GM08714 (cell line): ENCODE measurements around the gene PDIA6.
"Not testable (repeated sequence)": the region's sequence is repeated elsewhere in the genome, so short reads cannot be mapped to it uniquely, and the experiment has no call there.

ENCODE experiments used
- H3K4me3 ChIP-seq: fragments of 200-500 bp; sonication (Bioruptor generic); 2 replicates; pipeline ENCODE4 v1.5.1; 2014; ENCODE audit warnings: mild to moderate bottlenecking, low read length, inconsistent platforms
- ZNF274 ChIP-seq: IDR thresholded peaks from 2 replicates; pipeline ENCODE4 v1.6.1; 2012; ENCODE audit warnings: mild to moderate bottlenecking, low read depth, low read length

Gene PDIA6

GRCh38 chr2:10826026-10826425 lies 13.4 kb upstream of the PDIA6 start:
- no peak overlapping the region for H3K4me3 ChIP-seq
- no peak for TF ChIP-seq ZNF274

- no peak for TF ChIP-seq ZNF274
- H3K4me3 ChIP-seq, result no peak overlapping the region
Measured at GRCh38 chr2:10824191-10824590, 11.6 kb upstream of the PDIA6 start.

GRCh38 chr2:10820978-10821695 lies 8.6 kb upstream of the PDIA6 start:
- H3K4me3 ChIP-seq, result no peak overlapping the region
- TF ChIP-seq ZNF274, result no peak

GRCh38 chr2:10820562-10820961 lies 8.0 kb upstream of the PDIA6 start:
- no peak for TF ChIP-seq ZNF274

GRCh38 chr2:10819714-10820314 lies 7.2 kb upstream of the PDIA6 start:
- H3K4me3 ChIP-seq, result no peak overlapping the region
- TF ChIP-seq ZNF274, result no peak

More at GRCh38 chr2:10820562-10820961, 8.0 kb upstream of the PDIA6 start:
- H3K4me3 ChIP-seq, result no peak overlapping the region

- H3K4me3 ChIP-seq, result no peak overlapping the region
- TF ChIP-seq ZNF274, result no peak
Measured at GRCh38 chr2:10818984-10819383, 6.4 kb upstream of the PDIA6 start.

- H3K4me3 ChIP-seq, result not testable (repeated sequence)
Measured at GRCh38 chr2:10818305-10818704, 5.7 kb upstream of the PDIA6 start.

- no peak for TF ChIP-seq ZNF274
- H3K4me3 ChIP-seq, result no peak overlapping the region
Measured at GRCh38 chr2:10817413-10817812, 4.8 kb upstream of the PDIA6 start.

GRCh38 chr2:10814571-10815331 lies 2.2 kb upstream of the PDIA6 start:
- H3K4me3 ChIP-seq, result no peak overlapping the region
- TF ChIP-seq ZNF274, result no peak

- no peak overlapping the region for H3K4me3 ChIP-seq
- TF ChIP-seq ZNF274, result no peak
Measured at GRCh38 chr2:10814142-10814541, 1.6 kb upstream of the PDIA6 start.

GRCh38 chr2:10813163-10814138 lies 866 bp upstream of the PDIA6 start:
- peak overlapping the region; percentile 67; the same call in 1 of the 2 replicates for H3K4me3 ChIP-seq

GRCh38 chr2:10811517-10811916 lies 1.1 kb downstream of the PDIA6 start:
- H3K4me3 ChIP-seq, result peak overlapping the region; percentile 94
- TF ChIP-seq ZNF274, result no peak

- H3K4me3 ChIP-seq, result peak overlapping the region; percentile 94
- TF ChIP-seq ZNF274, result no peak
Measured at GRCh38 chr2:10810202-10811161, 2.1 kb downstream of the PDIA6 start.
